C4-2B (cell line): ENCODE results near the gene ATAD3A.
"Not testable (repeated sequence)": the region's sequence is repeated elsewhere in the genome, so short reads cannot be mapped to it uniquely, and the experiment has no call there.

Experiments used
- H3K27ac ChIP-seq: fragments of 450-650 bp; 2 replicates; pipeline ENCODE4 v1.5.1; 2017
- CTCF ChIP-seq: fragments of 450-650 bp; conservative IDR thresholded peaks from 2 replicates; pipeline ENCODE4 v1.5.1; 2017; ENCODE audit warnings: mild to moderate bottlenecking
- ZFX ChIP-seq: fragments of 450-650 bp; IDR thresholded peaks from 2 replicates; pipeline ENCODE4 v1.6.1; 2017

ATAD3A gene

GRCh38 chr1:1477206-1477605, 34.8 kb upstream of the ATAD3A start:
- H3K27ac ChIP-seq, result no peak overlapping the region
- no peak for TF ChIP-seq ZFX
- TF ChIP-seq CTCF, result no peak

GRCh38 chr1:1479547-1480487, 32.1 kb upstream of the ATAD3A start:
- TF ChIP-seq CTCF, result no peak
- no peak for TF ChIP-seq ZFX
- no peak overlapping the region for H3K27ac ChIP-seq

GRCh38 chr1:1480488-1480867, 31.5 kb upstream of the ATAD3A start:
- H3K27ac ChIP-seq, result not testable (repeated sequence)

GRCh38 chr1:1481811-1482210, 30.2 kb upstream of the ATAD3A start:
- not testable (repeated sequence) for H3K27ac ChIP-seq

GRCh38 chr1:1482856-1483255, 29.1 kb upstream of the ATAD3A start:
- TF ChIP-seq CTCF (no peak), ZFX (no peak)
- H3K27ac ChIP-seq, result no peak overlapping the region

- no peak overlapping the region for H3K27ac ChIP-seq
- TF ChIP-seq CTCF (no peak), ZFX (no peak)
Observed at GRCh38 chr1:1483714-1484113, 28.2 kb upstream of the ATAD3A start.

GRCh38 chr1:1484976-1485750, 26.8 kb upstream of the ATAD3A start:
- H3K27ac ChIP-seq, result not testable (repeated sequence)

- not testable (repeated sequence) for H3K27ac ChIP-seq
Observed at GRCh38 chr1:1485755-1486317, 26.1 kb upstream of the ATAD3A start.

- no peak overlapping the region for H3K27ac ChIP-seq
- TF ChIP-seq ZFX, result no peak
Observed at GRCh38 chr1:1487701-1488100, 24.3 kb upstream of the ATAD3A start.

- no peak for TF ChIP-seq ZFX
- H3K27ac ChIP-seq, result no peak overlapping the region
Observed at GRCh38 chr1:1489231-1489630, 22.7 kb upstream of the ATAD3A start.
